GM12878 (cell line): Measurements from ENCODE around the gene FREM2. TPM values are rescaled to one million over a fixed set of nuclear protein-coding genes. Genes with fewer than 3 reads are reported as not detected.

Source experiments
- ATAC-seq: fragments of 200-7000 bp; cut with Tn5 transposase; 3 replicates; pipeline ENCODE4 v1.9.1; 2020; ENCODE audit warnings: mild to moderate bottlenecking, moderate library complexity
- BruUV-seq: library from RNA; stranded (reverse); fragments of 400-500 nt; replicated peaks from 2 replicates; lab custom pipeline; 2021; lab: Mats Ljungman, UMichigan
- CTCF ChIA-PET: fragments of 300-600 bp; sonication (Branson Sonifier 250); formaldehyde crosslinking; extraction: SDS; loops from one replicate; lab custom pipeline; 2021; ENCODE audit warnings: inconsistent platforms; lab: Yijun Ruan, JAX
- POLR2A ChIA-PET: fragments of 350-600 bp; formaldehyde crosslinking; extraction: SDS; loops from one replicate; lab custom pipeline; 2021; ENCODE audit warnings: inconsistent platforms; lab: Charles Lee
- RAD21 ChIA-PET: fragments of 300-600 bp; sonication (Branson Sonifier 250); formaldehyde crosslinking; loops from one replicate; lab custom pipeline; 2023; ENCODE audit warnings: antibody characterized with exemption; ENCODE audit not compliant: unreplicated experiment; lab: Charles Lee
- SMC1A ChIA-PET: fragments of 300-600 bp; sonication (Branson Sonifier 250); formaldehyde crosslinking; loops from one replicate; lab custom pipeline; 2023; ENCODE audit not compliant: unreplicated experiment, uncharacterized antibody; lab: Charles Lee
- DNase-seq: peaks from one replicate; pipeline ENCODE4 v3.0.0-alpha.2; 2011; ENCODE audit warnings: low read depth, low spot score
- FAIRE-seq: peaks from 3 replicates; lab custom pipeline; 2011; peaks lifted over from hg19 to GRCh38; lab: Jason Lieb, UNC
- H2AFZ ChIP-seq: 2 replicates; pipeline ENCODE4 v1.6.0; 2011; ENCODE audit warnings: low read depth, low read length, control low read depth; ENCODE audit not compliant: control insufficient read depth
- H3K27ac ChIP-seq: 2 replicates; pipeline ENCODE4 v1.5.1; 2011; ENCODE audit warnings: control low read depth; ENCODE audit not compliant: control insufficient read depth, insufficient read depth
- H3K27me3 ChIP-seq, 2 experiments: replicated peaks in 1 of 2; 2 replicates each; pipeline versions ENCODE4 v1.6.0 to v1.6.1; 2011; ENCODE audit warnings: low read length in 1 of 2; ENCODE audit not compliant: control insufficient read depth in 2 of 2, insufficient read depth in 2 of 2
- H3K36me3 ChIP-seq, 2 experiments: 2 replicates each; pipeline ENCODE4 v1.5.1; 2011; ENCODE audit warnings: low read length in 1 of 2; ENCODE audit not compliant: control insufficient read depth in 2 of 2, insufficient read depth in 2 of 2
- H3K4me1 ChIP-seq: 2 replicates; pipeline ENCODE4 v1.6.1; 2011; ENCODE audit warnings: mild to moderate bottlenecking, low read length, moderate library complexity, mixed read lengths; ENCODE audit not compliant: control insufficient read depth, insufficient read depth
- H3K4me2 ChIP-seq: 2 replicates; pipeline ENCODE4 v1.6.0; 2011; ENCODE audit warnings: control low read depth; ENCODE audit not compliant: control insufficient read depth, insufficient read depth
- H3K4me3 ChIP-seq: fragments of 200-600 bp; sonication (generic); 2 replicates; pipeline ENCODE4 v1.5.1; 2016
- H3K79me2 ChIP-seq: 2 replicates; pipeline ENCODE4 v1.6.0; 2011; ENCODE audit warnings: low read length; ENCODE audit not compliant: control insufficient read depth, insufficient read depth
- H3K9ac ChIP-seq: 2 replicates; pipeline ENCODE4 v1.8.0; 2011; ENCODE audit warnings: low read length, control low read depth, mixed read lengths; ENCODE audit not compliant: control insufficient read depth, insufficient read depth
- H3K9me3 ChIP-seq: replicated peaks from 3 replicates; pipeline ENCODE4 v1.5.1; 2011; ENCODE audit warnings: mild to moderate bottlenecking, low read length; ENCODE audit not compliant: control insufficient read depth, insufficient read depth
- H4K20me1 ChIP-seq: 2 replicates; pipeline ENCODE4 v1.6.0; 2011; ENCODE audit not compliant: control insufficient read depth, insufficient read depth
- CTCF ChIP-seq, 3 experiments: IDR thresholded peaks in 2 of 3; conservative IDR thresholded peaks in 1 of 3; 2 replicates each; pipeline ENCODE4 v1.5.1; 2011; ENCODE audit warnings: low read depth in 3 of 3, low read length in 3 of 3, mild to moderate bottlenecking in 3 of 3, control low read depth in 2 of 3, moderate library complexity in 2 of 3, inconsistent platforms in 1 of 3, mixed read lengths in 1 of 3; ENCODE audit not compliant: control insufficient read depth in 2 of 3, insufficient read depth in 1 of 3; ENCODE audit errors: extremely low read depth in 1 of 3
- JUNB ChIP-seq: IDR thresholded peaks from 2 replicates; pipeline ENCODE4 v1.6.1; 2016; ENCODE audit warnings: antibody characterized with exemption, mild to moderate bottlenecking
- MYB ChIP-seq: fragments of 150-350 bp; IDR thresholded peaks from 2 replicates; pipeline ENCODE4 v1.6.1; 2014; ENCODE audit warnings: mild to moderate bottlenecking, low read depth, low read length, borderline replicate concordance
- RAD21 ChIP-seq: IDR thresholded peaks from 2 replicates; pipeline ENCODE4 v1.6.1; 2011; ENCODE audit warnings: mild to moderate bottlenecking, low read depth, low read length, moderate library complexity; ENCODE audit not compliant: insufficient read depth
- RCOR1 ChIP-seq: conservative IDR thresholded peaks from 2 replicates; pipeline ENCODE4 v1.6.1; 2012; ENCODE audit warnings: low read depth, low read length, improper control_type of control experiment
- SMAD1 ChIP-seq: fragments of 450-650 bp; IDR thresholded peaks from 2 replicates; pipeline ENCODE4 v1.6.1; 2018; ENCODE audit warnings: mild to moderate bottlenecking, low read depth; ENCODE audit not compliant: partially characterized antibody
- SMC3 ChIP-seq: IDR thresholded peaks from 2 replicates; pipeline ENCODE4 v1.6.1; 2011; ENCODE audit warnings: low read length, improper control_type of control experiment, borderline replicate concordance
- WGBS: methylation state at CpG from one replicate; pipeline ENCODE4 v1.1.6; 2016; ENCODE audit warnings: low lambda C conversion rate; ENCODE audit not compliant: insufficient replicate concordance, insufficient coverage; ENCODE audit errors: missing lambda C conversion rate; 5-methylcytosine and 5-hydroxymethylcytosine counted together
- in situ Hi-C: fragments of 300-500 bp; cut with MboI; formaldehyde crosslinking; loops from 9 replicates; pipeline ENCODE4 v1.14.3; 2018; ENCODE audit warnings: mixed read lengths
- intact Hi-C: fragments of 100-400 bp; cut with micrococcal nuclease; formaldehyde crosslinking; loops from one replicate; pipeline ENCODE4 v1.14.2; 2022; ENCODE audit not compliant: unreplicated experiment
- polyA plus RNA-seq, 11 experiments: library from polyadenylated mRNA; depleted of rRNA in 4 of 11; unstranded in 6 of 11; stranded (reverse) in 5 of 11; fragments of >200 nt; fragmentation: Nextera tagmentation in 4 of 11; fragmentation: Illumina TruSeq in 1 of 11; extraction: Ambion mirVana in 4 of 11; extraction: Trizol in 1 of 11; gene quantifications; 1 replicate in 1 of 11; 2 replicates in 10 of 11; pipeline versions ENCODE4 v1.2.1 to v1.2.3, GENCODE V29; 2011 to 2016; ENCODE audit warnings: inconsistent platforms in 2 of 11, missing spikeins in 2 of 11, low read depth in 1 of 11
- total RNA-seq, 4 experiments: library from RNA; depleted of rRNA in 3 of 4; stranded (reverse); fragments of >200 nt in 3 of 4; fragmentation: Illumina TruSeq in 1 of 4; extraction: Trizol in 1 of 4; gene quantifications; 2 replicates each; pipeline versions ENCODE4 v1.2.1 to v1.2.3, GENCODE V29; 2013 to 2021

The FREM2 gene
- total and polyA plus RNA-seq, 10 of the 15 experiments (the other 5 are each of a cell fraction or from before 2014, with no cell fraction given) = 0.02 to 0.12 (median 0.05) TPM; not detected in 2

GRCh38 chr13:38763446-38764381 is 76.8 kb downstream of the FREM2 start:
- intact Hi-C loops (loop anchor here (5.0 kb wide), 1 partner anchor 109 kb away; no protein-coding TSS in a partner anchor), in situ Hi-C loops (no loop called here)
- ChIA-PET POLR2A (no interaction called here), CTCF (interaction anchor here (0.7 to 5.7 kb wide), 10 partner anchors 10 to 163 kb away, joined by 3 to 25 read pairs (median 4); no protein-coding TSS in a partner anchor), RAD21 (interaction anchor here (0.6 to 2.5 kb wide), 6 partner anchors 42 to 108 kb away, joined by 3 to 9 read pairs (median 5); no protein-coding TSS in a partner anchor), SMC1A (interaction anchor here (0.7 to 3.2 kb wide), 9 partner anchors 40 to 174 kb away, joined by 3 to 23 read pairs (median 3); no protein-coding TSS in a partner anchor)
- no peaks in the 10 kb centered on the region for H3K27me3 ChIP-seq
- no peak overlapping the region for H3K9ac ChIP-seq
- ATAC-seq (peak; percentile 75), FAIRE-seq (peak; percentile 49), DNase-seq (no peak)
- H3K4me3 ChIP-seq = no peak overlapping the region
- no peaks in the 10 kb centered on the region for H3K36me3 ChIP-seq
- BruUV-seq = no TSS peak
- H3K27ac ChIP-seq = no peak overlapping the region
- WGBS = 29% methylated on average over 7 of the region's 7 CpGs
- H3K4me1 ChIP-seq = no peaks in the 10 kb centered on the region
- H3K4me2 ChIP-seq = no peak overlapping the region
- no peak overlapping the region for H2AFZ ChIP-seq
- no peaks in the 10 kb centered on the region for H3K79me2 ChIP-seq
- no peaks in the 10 kb centered on the region for H4K20me1 ChIP-seq
- no peaks in the 10 kb centered on the region for H3K9me3 ChIP-seq
- peak; percentile 53 for TF ChIP-seq RAD21
- peak; percentile 39; the same call in 1 of the 2 replicates for TF ChIP-seq SMC3
- no peak for TF ChIP-seq RCOR1
- TF ChIP-seq SMAD1 = no peak
- no peak for TF ChIP-seq MYB
- no peak for TF ChIP-seq JUNB
- peak; percentile 38 to 50 (median 45); a peak in 5 of 6 replicates for TF ChIP-seq CTCF (IDR thresholded peaks at IDR 0.05 in 2 of 3, conservative IDR thresholded peaks at IDR 0.05 in 1 of 3; ENCODE audit: control insufficient read depth in 2 of 3, extremely low read depth in 1 of 3, insufficient read depth in 1 of 3, low read depth in 3 of 3, low read length in 3 of 3)
